RPMI8226 (cell line): ENCODE results near the gene BCKDK.

Source experiments
- DNase-seq: peaks from one replicate; pipeline ENCODE4 v3.0.0-alpha.2; 2015

The BCKDK gene

GRCh38 chr16:31108035-31108793, at the start of gene BCKDK:
Gene BCKDK, plus strand, starts transcription at chr16:31108386. Its CDS starts 838 bp downstream, at chr16:31109224.
- DNase-seq, result peak; percentile 92

DNA sequence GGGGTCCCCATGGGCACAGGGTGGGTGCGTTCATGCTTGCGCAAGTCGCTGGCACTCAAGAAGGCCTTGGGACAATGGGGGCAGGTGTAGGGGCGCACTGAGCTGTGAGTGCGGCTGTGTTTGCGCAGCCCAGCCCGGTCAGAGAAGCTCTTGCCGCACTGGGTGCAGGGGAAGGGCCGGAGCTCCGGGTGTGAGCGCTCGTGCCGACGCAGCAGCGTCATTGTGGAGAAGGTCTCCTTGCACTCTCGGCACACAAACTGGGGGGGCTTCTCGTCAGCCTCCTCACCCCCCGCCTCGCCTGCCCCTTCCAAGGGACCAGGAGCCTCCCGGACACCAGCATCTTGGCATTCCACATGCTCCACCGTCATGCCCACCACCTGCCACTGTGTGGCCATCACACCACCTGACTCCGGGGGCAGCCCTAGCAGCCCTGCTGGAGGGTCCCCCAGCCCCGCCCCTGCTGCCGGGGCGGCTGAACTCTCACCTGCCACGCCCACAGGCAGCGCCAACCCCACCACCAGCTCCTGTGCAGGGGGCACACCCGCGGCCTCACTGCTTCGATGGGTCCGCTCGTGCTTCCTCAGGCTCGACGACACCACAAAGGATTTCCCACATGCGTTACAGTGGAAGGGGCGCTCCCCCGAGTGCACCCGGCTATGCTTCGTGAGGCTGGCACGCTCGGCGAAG, 46.9 kb upstream of the BCKDK start:
- DNase-seq, result no peak

- no peak for DNase-seq
Observed at GRCh38 chr16:31061813-31062440, 46.3 kb upstream of the BCKDK start.

- no peak for DNase-seq
Observed at GRCh38 chr16:31063495-31063842, 44.7 kb upstream of the BCKDK start.

DNA sequence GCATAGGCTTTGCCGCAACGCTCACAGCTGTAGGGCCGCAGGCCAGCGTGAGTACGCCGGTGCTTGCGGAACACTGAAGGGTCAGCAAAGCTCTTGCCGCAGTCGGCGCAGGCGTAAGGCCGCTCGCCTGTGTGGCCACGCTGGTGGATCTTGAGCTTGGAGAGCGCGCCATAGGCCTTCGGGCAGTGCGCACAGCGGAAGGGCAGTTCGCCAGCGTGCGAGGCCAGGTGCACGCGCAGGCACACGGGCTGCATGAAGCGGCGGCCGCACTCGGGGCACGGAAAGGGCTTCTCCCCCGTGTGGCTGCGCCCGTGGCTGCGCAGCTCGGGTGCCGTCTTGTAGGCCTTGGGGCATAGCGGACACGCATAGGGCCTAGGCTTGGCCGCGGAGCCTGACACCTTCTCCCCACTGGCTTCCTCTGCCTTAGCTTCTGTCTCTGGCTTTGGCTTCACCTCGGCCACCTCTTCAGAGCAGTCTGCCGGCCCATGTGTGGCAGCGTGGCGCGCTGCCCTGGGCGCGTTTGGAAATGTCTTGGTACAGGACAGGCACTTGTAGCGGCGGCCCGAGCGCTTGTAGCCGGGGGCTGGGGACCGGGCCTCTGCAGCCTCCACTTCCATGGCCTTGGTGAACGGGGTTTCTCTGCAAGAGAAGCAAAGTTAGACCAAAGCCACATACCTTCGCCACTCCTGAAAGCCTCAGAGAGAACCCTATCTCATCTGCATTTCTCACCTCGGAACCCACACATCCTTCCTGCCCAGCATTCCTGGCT, 44.2 kb upstream of the BCKDK start:
- no peak for DNase-seq

DNA sequence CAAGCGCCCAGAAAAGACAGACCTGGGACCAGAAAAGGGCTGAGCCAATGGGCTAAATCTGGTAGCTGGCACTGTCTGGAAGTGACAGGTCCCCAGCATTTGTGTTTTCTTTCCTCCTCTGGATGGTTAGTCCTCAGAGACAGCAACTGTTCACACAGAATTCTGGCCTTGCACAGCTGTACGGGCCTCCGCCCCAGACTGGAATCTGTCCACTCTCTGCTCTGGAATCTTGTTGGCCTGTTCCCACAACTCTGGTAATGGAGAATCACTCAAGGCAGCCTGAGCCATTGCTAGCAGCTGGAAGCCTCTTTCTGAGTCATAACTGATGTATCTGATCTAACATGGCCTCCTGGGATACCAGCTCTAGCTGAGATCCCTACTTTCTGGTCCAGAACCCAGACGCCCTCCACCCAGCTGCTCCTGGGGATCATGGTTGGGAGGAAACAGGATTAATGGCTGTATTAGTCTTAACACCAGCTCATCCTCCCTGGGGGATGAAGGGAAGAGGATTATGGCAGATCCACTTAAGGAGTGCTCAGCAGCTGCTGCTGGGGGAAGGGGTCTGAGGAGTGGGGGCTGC, 43.2 kb upstream of the BCKDK start:
- DNase-seq, result no peak

DNA sequence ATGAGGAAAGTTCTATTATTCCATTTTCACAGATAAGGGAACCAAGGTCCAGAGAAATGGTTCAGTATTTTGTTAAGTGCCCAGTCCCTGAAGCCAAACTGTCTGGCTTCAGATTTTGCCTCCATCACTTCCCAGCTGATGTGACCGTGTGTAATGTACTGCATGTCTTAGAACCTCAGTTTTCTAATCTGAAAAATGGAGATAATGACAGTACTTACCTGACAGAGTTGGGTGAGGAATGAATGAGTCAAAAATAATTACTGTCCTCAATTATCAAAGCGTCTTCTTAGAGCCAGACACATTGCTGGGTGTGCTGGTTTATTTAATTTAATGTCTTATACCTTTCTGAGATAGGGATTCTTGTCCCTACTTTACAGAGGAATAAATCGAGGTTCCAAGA, 40.8 kb upstream of the BCKDK start:
- DNase-seq, result no peak

DNA sequence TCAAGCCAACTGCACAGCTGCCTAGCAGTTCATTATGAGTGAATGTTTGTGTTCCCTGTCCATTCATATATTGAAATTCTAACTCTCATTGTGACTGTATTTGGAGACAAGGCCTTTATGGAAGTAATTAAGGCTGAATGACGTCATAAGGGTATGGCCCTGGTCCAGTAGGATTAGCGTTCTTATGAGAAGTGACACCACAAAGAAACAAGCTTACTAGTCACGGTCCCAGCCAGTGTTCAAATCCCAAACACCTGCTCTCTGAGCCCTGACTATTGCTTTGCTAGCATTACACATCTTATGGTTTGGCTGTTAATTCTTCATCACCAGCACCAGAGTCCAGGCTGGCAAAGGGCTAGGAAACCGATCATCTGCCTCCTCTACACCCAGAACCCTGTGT, 36.3 kb upstream of the BCKDK start:
- DNase-seq, result no peak

- peak; percentile 37 for DNase-seq
Observed at GRCh38 chr16:31072540-31073141, 35.5 kb upstream of the BCKDK start.

- peak; percentile 95 for DNase-seq
Observed at GRCh38 chr16:31073142-31073969, 34.8 kb upstream of the BCKDK start.

DNA sequence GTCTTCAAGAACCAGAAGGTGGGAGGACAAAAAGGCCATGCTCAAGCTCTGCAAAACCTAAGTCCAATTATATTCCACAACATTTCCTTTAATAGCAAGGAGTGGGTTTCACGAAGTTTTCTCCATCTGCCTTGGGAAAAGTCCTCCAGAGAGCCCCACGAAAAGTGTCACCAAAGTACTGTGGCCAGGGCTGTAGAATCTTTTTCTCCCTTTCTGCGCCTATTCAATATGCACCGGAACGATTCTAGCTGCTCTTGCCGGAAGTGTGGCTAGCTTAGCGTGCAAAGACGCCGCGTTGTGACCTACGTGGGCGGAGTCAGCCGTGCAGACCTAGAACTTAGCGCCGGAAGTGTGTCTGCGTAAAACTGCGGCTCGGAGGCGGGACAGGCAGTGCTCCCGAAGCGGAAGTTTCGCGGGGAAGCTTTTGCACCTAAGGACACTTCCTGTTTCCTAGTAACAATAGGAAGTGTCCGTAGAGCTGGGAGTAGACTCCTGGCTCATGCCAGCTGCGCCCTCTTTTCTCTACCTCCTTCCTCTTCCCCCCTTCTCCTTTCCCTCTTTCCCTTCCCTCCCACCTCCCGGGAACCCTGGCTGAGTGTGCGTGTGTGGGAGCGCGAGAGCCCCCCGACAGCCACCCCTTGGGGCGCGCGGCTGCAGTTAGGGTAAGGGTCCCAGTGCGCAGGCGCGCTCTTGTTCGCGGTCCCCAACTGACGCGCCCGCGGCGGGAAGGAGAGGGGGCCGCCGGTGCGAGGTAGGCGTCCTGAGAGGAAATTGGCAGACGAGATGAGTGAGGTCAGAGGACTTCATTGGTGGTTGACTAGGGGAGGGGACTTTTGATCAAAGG, 34.0 kb upstream of the BCKDK start, which contains the start of the genes ZNF646 and ZNF668:
ZNF646 (plus strand) TSS at position 453 of the 844 bp plus-strand sequence. CDS start 1,903 bp downstream, outside the sequence.
ZNF668 (minus strand) TSS at position 271 of the 844 bp plus-strand sequence. CDS start 9,781 bp downstream, outside the sequence.
- DNase-seq, result peak; percentile 100

DNA sequence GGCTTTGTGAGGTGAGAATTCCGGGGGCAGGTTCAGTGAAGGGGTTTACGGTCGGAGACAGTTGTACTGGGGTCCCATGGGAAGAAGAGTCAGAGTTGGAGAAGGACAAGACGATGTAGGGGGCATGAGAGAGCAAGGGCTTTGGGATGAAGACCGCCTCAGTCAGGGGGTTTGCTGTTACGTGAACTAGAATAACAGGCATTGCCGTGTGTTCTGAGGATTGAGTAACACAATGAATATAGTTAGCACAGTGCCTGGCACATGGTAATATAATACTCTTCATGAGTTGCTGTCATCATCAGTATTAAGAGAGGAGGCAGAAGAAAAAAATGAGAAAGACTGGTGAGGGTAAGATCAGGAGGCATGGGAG, 33.4 kb upstream of the BCKDK start:
- DNase-seq, result no peak

- no peak for DNase-seq
Observed at GRCh38 chr16:31076319-31076718, 31.9 kb upstream of the BCKDK start.

DNA sequence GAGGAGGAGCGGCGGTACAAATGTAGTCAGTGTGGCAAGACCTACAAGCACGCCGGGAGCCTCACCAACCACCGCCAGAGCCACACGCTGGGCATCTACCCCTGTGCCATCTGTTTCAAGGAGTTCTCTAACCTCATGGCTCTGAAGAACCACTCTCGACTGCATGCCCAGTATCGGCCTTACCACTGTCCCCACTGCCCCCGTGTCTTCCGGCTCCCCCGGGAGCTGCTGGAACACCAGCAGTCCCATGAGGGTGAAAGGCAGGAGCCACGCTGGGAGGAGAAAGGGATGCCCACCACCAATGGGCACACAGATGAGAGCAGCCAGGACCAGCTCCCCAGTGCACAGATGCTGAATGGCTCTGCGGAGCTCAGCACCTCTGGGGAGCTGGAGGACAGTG, 31.2 kb upstream of the BCKDK start:
- DNase-seq, result no peak

- no peak for DNase-seq
Observed at GRCh38 chr16:31077592-31078396, 30.4 kb upstream of the BCKDK start.

- no peak for DNase-seq
Observed at GRCh38 chr16:31078597-31079341, 29.4 kb upstream of the BCKDK start.

DNA sequence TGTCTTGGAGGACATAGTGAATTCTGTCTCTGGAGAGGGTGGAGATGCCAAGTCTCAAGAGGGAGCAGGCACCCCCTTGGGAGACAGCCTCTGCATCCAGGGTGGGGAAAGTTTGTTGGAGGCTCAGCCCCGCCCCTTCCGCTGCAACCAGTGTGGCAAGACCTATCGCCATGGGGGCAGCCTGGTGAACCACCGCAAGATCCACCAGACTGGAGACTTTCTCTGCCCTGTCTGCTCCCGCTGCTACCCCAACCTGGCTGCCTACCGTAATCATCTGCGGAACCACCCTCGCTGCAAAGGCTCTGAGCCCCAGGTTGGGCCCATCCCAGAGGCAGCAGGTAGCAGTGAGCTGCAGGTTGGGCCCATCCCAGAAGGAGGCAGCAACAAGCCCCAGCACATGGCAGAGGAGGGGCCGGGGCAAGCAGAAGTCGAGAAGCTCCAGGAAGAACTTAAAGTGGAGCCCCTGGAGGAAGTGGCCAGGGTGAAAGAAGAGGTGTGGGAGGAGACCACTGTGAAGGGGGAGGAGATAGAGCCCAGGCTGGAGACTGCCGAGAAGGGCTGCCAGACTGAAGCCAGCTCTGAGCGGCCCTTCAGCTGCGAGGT, 28.7 kb upstream of the BCKDK start:
- DNase-seq, result no peak

DNA sequence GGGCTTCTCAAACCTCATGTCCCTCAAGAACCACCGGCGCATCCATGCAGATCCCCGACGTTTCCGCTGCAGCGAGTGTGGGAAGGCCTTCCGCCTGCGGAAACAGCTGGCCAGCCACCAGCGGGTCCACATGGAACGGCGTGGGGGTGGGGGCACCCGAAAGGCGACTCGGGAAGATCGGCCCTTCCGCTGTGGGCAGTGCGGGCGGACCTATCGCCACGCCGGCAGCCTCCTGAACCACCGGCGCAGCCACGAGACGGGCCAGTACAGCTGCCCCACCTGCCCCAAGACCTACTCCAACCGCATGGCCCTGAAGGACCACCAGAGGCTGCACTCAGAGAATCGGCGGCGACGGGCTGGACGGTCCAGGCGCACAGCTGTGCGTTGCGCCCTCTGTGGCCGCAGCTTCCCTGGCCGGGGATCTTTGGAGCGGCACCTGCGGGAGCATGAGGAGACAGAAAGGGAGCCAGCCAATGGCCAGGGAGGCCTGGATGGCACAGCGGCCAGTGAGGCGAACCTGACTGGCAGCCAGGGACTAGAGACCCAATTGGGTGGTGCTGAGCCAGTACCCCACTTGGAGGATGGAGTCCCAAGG, 28.1 kb upstream of the BCKDK start:
- no peak for DNase-seq
